IPS-20b (cell line): ENCODE results near the gene ULK4.
"Not testable (repeated sequence)": the region's sequence is repeated elsewhere in the genome, so short reads cannot be mapped to it uniquely, and the experiment has no call there.

Source experiments
- H3K27ac ChIP-seq: one replicate; pipeline ENCODE4 v1.5.1; 2013; ENCODE audit warnings: low read length
- H3K27me3 ChIP-seq: 2 replicates; pipeline ENCODE4 v1.6.1; 2013; ENCODE audit warnings: mild to moderate bottlenecking, low read length, inconsistent platforms; ENCODE audit not compliant: insufficient read depth
- H3K36me3 ChIP-seq: 2 replicates; pipeline ENCODE4 v1.6.1; 2013; ENCODE audit warnings: low read depth, mild to moderate bottlenecking, inconsistent platforms, low read length, moderate library complexity; ENCODE audit not compliant: insufficient read depth
- H3K4me1 ChIP-seq: 2 replicates; pipeline ENCODE4 v1.6.1; 2013; ENCODE audit warnings: mild to moderate bottlenecking, control low read depth, inconsistent platforms, low read length, moderate library complexity; ENCODE audit not compliant: insufficient read depth
- H3K4me3 ChIP-seq: 2 replicates; pipeline ENCODE4 v1.5.1; 2013; ENCODE audit warnings: mild to moderate bottlenecking, low read length, inconsistent platforms
- H3K9ac ChIP-seq: 2 replicates; pipeline ENCODE4 v1.6.1; 2013; ENCODE audit warnings: low read depth, mild to moderate bottlenecking, inconsistent platforms, low read length, moderate library complexity
- H3K9me3 ChIP-seq: 2 replicates; pipeline ENCODE4 v1.6.1; 2013; ENCODE audit warnings: mild to moderate bottlenecking, low read depth, low read length, inconsistent platforms; ENCODE audit not compliant: insufficient read depth

The ULK4 gene

GRCh38 chr3:41404582-41404981 lies 557.3 kb downstream of the ULK4 start:
- Histone ChIP-seq H3K9me3 (no peaks in the 10 kb centered on the region), H3K9ac (no peak overlapping the region), H3K36me3 (no peaks in the 10 kb centered on the region), H3K27ac (no peak overlapping the region), H3K4me3 (no peak overlapping the region), H3K4me1 (no peaks in the 10 kb centered on the region), H3K27me3 (no peaks in the 10 kb centered on the region)

GRCh38 chr3:41394896-41395295 lies 567.0 kb downstream of the ULK4 start:
- Histone ChIP-seq H3K36me3 (no peaks in the 10 kb centered on the region), H3K4me3 (no peak overlapping the region), H3K27me3 (no peaks in the 10 kb centered on the region), H3K27ac (no peak overlapping the region), H3K4me1 (no peaks in the 10 kb centered on the region), H3K9me3 (no peaks in the 10 kb centered on the region), H3K9ac (no peak overlapping the region)

- not testable (repeated sequence) for H3K36me3 ChIP-seq, H3K27ac ChIP-seq, H3K9me3 ChIP-seq, H3K4me3 ChIP-seq, H3K27me3 ChIP-seq, H3K9ac ChIP-seq
- H3K4me1 ChIP-seq, result peaks cover 28% of the 10 kb centered on the region
Observed at GRCh38 chr3:41370765-41371535, 591.0 kb downstream of the ULK4 start.

- H3K4me1 ChIP-seq, result peaks cover 34% of the 10 kb centered on the region
- no peak overlapping the region; the same call in 1 of the 2 replicates for H3K4me3 ChIP-seq
- no peak overlapping the region for H3K27ac ChIP-seq
- H3K9ac ChIP-seq, result no peak overlapping the region
- H3K36me3 ChIP-seq, result no peaks in the 10 kb centered on the region
- H3K27me3 ChIP-seq, result no peaks in the 10 kb centered on the region
- H3K9me3 ChIP-seq, result no peaks in the 10 kb centered on the region
Observed at GRCh38 chr3:41370307-41370706, 591.6 kb downstream of the ULK4 start.

DNA sequence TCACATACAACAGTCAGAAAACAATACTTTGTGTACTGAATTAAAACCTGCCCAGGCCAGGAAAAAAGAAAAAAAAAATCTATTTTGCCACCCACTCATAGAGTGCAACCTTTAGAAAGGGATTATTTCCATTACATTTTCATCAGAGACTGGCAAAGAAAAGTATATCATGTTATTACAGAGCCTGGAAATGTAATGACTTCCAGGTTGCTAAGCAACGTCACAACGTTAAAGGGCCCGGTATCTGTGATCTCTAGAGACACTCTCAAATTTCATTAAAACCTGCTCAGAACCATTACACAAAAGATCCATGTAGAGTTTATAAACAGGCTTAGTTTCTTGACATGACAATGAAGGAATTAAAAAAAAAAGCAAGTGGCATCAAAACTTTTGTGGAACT lies 592.1 kb downstream of the ULK4 start:
- H3K9ac ChIP-seq, result no peak overlapping the region
- no peaks in the 10 kb centered on the region for H3K36me3 ChIP-seq
- H3K4me3 ChIP-seq, result no peak overlapping the region
- no peaks in the 10 kb centered on the region for H3K27me3 ChIP-seq
- H3K27ac ChIP-seq, result no peak overlapping the region
- peaks cover 39% of the 10 kb centered on the region for H3K4me1 ChIP-seq
- no peaks in the 10 kb centered on the region for H3K9me3 ChIP-seq

- Histone ChIP-seq H3K4me1 (peaks cover 56% of the 10 kb centered on the region), H3K27me3 (no peaks in the 10 kb centered on the region)
Observed at GRCh38 chr3:41365973-41366372, 595.9 kb downstream of the ULK4 start.

DNA sequence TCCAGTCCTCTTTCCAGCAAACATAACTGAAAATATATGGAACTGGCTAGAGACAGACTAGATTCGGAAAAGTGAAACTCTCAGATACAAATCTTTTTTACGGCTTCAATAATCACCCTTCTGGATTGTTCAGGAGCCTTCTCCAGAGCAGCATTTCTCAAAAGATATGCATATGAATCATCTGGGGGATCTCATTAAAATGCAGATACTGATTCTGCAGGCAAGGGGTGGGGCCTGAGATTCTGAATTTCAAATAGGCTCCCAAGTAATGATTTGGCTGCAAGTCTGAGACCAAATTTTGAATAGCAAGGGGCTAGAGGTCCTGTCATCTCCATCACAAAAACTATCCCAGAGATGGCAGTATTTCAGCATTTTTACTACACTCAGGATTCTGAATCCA lies 597.2 kb downstream of the ULK4 start:
- Histone ChIP-seq H3K4me1 (peaks cover 45% of the 10 kb centered on the region), H3K9me3 (no peaks in the 10 kb centered on the region), H3K9ac (no peak overlapping the region), H3K27me3 (no peaks in the 10 kb centered on the region), H3K4me3 (peak overlapping the region; percentile 19; the same call in 1 of the 2 replicates), H3K36me3 (no peaks in the 10 kb centered on the region), H3K27ac (no peak overlapping the region)

More at GRCh38 chr3:41365973-41366372, 595.9 kb downstream of the ULK4 start:
- no peak overlapping the region for H3K4me3 ChIP-seq
- H3K9ac ChIP-seq, result no peak overlapping the region
- H3K27ac ChIP-seq, result peak overlapping the region; percentile 11
- no peaks in the 10 kb centered on the region for H3K9me3 ChIP-seq
- no peaks in the 10 kb centered on the region for H3K36me3 ChIP-seq

GRCh38 chr3:41363830-41364523 lies 597.9 kb downstream of the ULK4 start:
- no peak overlapping the region for H3K9ac ChIP-seq
- no peaks in the 10 kb centered on the region for H3K36me3 ChIP-seq
- H3K9me3 ChIP-seq, result no peaks in the 10 kb centered on the region
- no peak overlapping the region for H3K4me3 ChIP-seq
- H3K27me3 ChIP-seq, result no peaks in the 10 kb centered on the region
- H3K4me1 ChIP-seq, result peaks cover 45% of the 10 kb centered on the region
- no peak overlapping the region for H3K27ac ChIP-seq

DNA sequence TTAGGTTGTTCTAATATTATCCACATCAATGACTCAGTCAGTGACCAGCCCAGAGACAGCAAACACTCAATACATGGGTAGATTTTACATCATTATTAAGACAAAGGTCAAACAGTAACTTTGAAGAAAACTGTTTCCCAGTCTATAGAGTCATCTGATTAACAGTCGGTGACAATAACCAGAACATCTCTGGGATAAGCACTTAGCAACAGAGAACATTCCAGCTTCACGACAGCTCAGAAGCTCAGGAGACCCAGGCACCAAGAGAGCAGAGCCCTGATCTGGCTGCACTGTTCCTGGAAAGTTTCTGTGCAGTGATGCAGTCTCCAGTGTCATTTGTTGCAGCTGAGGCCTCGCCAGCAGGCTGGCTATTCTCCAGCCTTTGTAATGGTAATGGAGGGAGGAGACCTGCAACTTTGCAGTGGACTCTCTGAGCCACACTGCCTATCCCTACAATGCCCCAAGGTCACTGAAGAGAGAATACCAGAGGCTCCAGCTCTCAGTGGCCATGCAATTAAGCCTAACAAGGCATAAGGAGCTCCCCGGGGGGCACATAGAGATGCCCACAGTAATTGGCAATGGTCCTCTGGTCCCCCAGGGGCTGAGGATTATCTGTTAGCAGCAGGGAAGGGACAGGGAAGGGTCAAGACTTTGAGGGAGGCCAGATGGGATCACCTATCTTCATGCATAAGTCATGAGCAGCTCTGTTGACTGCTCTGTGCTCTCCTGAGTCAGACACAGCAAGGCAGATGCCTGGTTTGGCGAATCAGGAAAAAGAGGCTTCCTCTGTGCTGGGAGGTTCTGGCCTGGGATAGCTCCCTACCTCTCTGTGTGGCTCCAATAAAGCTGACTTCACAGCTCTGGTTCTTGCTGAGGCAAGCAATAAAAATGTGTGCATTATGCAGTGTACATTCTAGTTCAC lies 599.0 kb downstream of the ULK4 start:
- Histone ChIP-seq H3K9ac (no peak overlapping the region), H3K9me3 (no peaks in the 10 kb centered on the region), H3K4me1 (peaks cover 45% of the 10 kb centered on the region), H3K27me3 (no peaks in the 10 kb centered on the region), H3K27ac (no peak overlapping the region), H3K4me3 (no peak overlapping the region), H3K36me3 (no peaks in the 10 kb centered on the region)

GRCh38 chr3:41357271-41357670 lies 604.6 kb downstream of the ULK4 start:
- no peaks in the 10 kb centered on the region for H3K27me3 ChIP-seq
- no peaks in the 10 kb centered on the region for H3K36me3 ChIP-seq
- no peak overlapping the region for H3K9ac ChIP-seq
- no peak overlapping the region for H3K4me3 ChIP-seq
- H3K9me3 ChIP-seq, result no peaks in the 10 kb centered on the region
- H3K27ac ChIP-seq, result no peak overlapping the region
- H3K4me1 ChIP-seq, result peaks cover 2% of the 10 kb centered on the region; the same call in 1 of the 2 replicates

DNA sequence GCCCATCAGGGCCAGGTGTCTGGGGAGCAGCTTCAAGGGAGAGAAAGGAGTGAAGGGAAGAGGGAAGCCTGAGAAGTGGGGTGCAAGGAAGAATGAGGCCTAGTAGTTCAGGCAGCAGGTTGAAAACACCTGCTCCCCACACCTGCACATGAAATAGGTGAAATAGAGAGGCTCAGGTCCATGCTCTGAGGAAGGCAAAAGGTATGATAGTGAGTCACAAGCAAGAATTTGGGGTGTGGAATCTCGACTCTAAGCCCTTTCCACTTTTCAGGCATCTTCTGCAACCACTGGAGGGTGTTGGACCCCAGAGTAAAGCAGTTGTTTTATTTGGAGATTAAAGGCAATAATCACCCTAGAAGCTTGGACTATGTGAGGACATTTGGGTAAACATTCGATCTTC lies 605.1 kb downstream of the ULK4 start:
- Histone ChIP-seq H3K9me3 (no peaks in the 10 kb centered on the region), H3K27ac (no peak overlapping the region), H3K4me1 (no peaks in the 10 kb centered on the region), H3K27me3 (no peaks in the 10 kb centered on the region), H3K36me3 (no peaks in the 10 kb centered on the region), H3K9ac (no peak overlapping the region), H3K4me3 (no peak overlapping the region)
